ELR (cell line): ENCODE measurements around the gene PNPLA5.
A peak's percentile ranks its signal among the peaks of the same experiment; 100 is the strongest.

Experiments
- DNase-seq: peaks from one replicate; pipeline ENCODE4 v3.0.0-alpha.2; 2015; ENCODE audit warnings: low read depth

The PNPLA5 gene

GRCh38 chr22:43854786-43855271 lies 37.0 kb downstream of the PNPLA5 start:
- no peak for DNase-seq

DNA sequence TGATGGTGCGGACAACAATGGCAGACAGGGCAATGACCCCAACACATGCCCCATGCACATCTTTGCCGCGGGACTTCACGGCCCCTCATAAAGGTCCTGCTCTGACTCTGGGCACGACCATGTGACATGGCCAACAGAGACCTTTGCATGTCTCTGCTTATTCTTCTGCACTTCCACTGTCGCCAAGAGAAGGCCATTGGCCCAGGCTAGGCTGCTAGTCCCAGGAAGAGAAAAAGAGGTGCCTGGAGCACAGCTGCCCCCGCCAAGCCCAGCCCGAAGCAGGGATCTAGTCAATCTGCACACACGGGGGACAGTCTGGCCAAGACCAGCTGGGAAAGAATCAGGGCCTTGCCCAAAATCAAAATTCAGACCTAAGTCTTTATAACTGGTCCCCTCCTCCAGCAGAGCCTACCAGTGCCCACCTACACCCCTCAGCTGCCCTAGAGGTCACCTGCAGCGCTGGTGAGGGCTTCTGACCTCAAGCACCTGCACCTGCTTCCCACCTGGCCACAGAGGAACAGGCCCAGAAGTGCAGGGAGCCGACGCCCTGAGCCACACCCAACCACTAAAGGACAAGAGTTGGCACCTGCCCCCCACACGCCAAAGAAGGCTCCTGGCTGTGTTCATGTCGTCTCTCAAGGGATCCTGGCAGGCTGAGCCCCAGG lies 37.6 kb downstream of the PNPLA5 start:
- no peak for DNase-seq

- DNase-seq: no peak
Measured at GRCh38 chr22:43853328-43853931, 38.4 kb downstream of the PNPLA5 start.

GRCh38 chr22:43852573-43853327 lies 39.1 kb downstream of the PNPLA5 start:
- DNase-seq: no peak

DNA sequence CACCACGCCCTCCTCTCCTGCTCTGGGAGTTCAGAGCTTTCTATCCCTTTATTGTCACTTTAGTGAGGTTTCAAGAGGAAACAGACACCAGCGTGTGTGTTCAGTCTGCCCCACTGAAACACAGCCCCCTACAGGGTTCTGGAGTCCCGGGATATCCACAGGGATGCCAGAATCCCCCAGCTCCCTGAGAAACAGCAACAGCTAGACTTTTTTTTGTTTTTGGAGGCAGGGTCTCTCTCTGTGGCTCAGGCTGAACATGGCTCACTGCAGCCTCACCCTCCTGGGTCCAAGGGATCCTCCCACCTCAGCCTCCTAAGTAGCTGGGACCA lies 39.9 kb downstream of the PNPLA5 start:
- no peak for DNase-seq

DNA sequence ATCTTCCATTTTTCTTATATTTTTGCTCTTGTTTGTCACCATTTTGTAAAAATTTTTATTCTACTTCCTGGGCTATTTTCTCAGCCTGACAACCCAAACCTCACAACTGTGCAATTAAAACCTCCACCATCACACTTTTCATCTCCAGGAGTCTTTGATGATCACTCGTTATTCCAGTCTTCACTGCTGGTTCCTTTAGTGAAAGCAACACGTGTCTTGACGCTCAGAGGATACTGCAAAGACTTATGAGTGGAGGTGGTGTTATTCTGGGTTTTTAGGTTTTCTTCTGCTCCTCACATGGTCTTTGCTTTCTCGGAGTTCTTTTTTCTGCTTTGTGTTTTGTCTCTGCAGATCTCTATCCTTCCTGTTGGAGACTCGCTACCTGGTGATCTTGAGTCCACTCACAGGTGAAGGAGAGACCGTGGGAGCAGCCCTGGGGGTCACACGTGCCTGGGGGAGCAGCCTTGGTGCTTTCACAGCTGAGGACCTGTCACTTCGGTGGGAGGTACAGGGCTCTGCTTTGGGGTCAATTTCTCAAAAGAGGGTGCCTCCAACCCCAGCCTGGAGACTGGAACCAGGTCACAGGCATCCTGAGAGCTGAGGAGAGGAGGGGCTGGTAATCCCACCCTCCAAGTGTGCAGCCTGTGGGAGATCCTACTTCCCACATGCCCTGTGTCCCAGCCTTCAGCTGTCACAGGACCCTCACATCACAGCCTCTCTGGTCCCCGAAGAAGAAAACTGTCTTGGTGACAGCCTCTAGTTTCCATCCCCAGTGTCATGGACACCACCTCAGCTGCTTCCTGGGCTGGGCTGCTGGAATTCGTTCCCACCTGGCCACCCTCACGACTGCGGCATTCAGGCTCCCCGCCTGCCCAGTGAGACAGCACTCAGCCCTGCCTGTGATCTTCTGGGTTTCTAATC lies 40.5 kb downstream of the PNPLA5 start:
- no peak for DNase-seq

DNA sequence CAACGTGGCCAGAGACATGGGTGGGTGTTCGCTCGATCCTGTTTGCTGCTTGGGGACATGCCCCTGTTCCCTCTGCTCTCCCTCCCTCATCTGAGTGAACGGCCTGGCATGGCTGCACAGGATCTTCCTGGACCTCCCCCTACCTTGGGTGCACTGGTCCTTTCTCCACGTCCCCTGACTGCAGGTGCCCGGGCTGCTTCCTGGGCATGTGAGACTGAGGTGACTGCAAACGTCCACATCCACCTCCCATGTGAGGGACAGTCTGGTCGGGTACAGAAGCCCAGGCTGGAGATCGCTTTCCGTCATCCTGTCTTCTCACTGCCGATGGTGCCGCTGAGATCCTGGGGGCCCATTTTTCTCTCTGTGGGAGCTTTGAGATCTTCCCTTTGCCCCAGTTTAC lies 41.3 kb downstream of the PNPLA5 start:
- DNase-seq: no peak

DNA sequence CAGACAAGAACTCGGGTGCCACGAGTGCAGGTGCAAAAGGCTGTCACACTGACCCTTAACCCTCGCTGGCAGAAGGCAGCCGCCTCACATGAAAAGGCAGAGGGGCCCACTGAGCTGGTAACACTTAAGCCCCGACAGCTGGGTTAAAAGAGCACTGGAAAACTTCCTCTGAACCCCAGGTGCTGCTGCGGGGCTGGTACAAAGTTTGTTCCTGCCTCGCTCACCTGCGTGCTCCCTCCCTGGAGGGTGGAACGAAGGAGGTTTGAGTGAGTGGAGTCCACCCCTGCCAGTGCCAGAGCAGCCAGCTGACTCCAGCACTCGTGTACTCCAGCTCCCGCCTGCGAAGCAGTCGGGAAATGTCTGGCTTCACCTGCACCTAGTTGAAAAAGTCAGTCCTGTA lies 42.1 kb downstream of the PNPLA5 start:
- DNase-seq: no peak

DNA sequence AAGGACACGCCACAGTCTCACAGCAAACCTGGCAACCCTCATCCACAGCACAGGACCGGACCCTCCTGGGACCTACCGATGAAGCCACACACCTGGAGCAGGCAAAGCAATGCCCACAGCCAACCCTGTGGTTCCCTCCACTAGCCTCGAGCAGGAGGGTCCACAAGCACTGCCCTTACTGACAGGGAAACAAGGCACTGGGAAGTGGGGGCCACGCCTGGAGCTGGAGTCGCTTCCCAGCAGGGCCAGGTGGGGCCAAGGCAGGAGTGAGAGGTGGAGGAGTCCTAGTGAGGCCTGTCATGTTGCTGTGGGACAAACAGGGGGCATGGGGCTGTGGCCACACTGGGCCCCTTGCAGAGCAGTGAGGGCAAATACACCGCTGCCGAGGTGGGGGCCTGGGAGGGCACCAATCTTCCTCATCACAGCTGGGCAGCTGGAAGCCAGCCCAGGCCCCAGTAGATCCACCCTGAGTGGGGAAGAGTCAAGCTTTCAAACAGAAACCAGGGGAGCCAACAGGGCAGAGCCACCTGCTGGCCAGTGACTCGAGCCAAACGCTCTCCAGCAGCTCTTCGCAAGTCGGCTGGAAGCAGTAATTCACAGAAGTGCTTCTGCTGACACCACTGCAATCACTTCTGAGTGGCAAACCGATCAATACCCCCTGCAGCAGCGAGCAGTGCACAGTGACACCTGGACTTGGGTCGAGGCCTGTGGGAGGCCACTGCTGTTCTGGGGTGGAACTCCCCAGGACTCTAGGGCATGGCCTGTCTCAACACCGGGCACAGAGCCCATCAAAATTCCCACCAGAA lies 43.2 kb downstream of the PNPLA5 start:
- peak; percentile 24 for DNase-seq

- DNase-seq: no peak
Measured at GRCh38 chr22:43847376-43848289, 44.2 kb downstream of the PNPLA5 start.

DNA sequence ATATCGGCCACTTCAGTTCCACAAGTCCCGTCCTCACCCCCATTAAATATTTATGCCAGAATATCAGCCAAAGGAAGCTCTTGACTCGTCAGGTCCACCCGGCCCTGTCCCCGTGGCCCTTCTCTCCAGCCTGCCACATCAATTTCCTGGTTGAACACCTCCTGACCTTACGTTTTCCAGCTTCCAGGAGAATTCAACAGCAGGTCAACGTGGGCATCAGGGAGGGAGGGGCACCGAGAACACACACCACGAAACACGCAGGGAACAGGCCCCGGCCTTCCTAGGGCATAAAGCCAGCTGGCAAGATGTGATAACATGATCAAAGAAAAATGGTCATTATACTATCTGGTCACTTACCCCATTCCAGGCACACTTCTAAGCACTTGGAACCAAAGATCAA lies 44.8 kb downstream of the PNPLA5 start:
- no peak for DNase-seq

DNA sequence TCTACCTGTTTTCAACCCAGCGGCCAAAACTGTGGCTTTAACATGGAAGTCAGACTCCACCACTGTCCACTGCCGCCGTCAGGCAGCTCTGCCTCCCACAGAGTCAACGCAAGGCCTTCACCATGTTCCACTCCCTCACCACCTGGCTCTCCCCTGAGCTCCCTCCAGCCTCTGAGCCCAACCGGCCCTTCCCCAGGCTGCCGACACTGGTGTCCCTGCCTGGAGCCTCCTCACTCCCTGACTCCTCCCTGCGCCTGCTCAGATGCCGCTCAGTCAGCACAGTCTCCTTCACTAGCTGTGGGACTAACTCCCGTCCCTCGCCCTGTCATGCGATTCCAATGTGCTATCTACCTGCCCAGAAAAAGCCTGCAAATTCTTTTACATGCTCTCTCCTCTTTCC lies 45.8 kb downstream of the PNPLA5 start:
- no peak for DNase-seq

DNA sequence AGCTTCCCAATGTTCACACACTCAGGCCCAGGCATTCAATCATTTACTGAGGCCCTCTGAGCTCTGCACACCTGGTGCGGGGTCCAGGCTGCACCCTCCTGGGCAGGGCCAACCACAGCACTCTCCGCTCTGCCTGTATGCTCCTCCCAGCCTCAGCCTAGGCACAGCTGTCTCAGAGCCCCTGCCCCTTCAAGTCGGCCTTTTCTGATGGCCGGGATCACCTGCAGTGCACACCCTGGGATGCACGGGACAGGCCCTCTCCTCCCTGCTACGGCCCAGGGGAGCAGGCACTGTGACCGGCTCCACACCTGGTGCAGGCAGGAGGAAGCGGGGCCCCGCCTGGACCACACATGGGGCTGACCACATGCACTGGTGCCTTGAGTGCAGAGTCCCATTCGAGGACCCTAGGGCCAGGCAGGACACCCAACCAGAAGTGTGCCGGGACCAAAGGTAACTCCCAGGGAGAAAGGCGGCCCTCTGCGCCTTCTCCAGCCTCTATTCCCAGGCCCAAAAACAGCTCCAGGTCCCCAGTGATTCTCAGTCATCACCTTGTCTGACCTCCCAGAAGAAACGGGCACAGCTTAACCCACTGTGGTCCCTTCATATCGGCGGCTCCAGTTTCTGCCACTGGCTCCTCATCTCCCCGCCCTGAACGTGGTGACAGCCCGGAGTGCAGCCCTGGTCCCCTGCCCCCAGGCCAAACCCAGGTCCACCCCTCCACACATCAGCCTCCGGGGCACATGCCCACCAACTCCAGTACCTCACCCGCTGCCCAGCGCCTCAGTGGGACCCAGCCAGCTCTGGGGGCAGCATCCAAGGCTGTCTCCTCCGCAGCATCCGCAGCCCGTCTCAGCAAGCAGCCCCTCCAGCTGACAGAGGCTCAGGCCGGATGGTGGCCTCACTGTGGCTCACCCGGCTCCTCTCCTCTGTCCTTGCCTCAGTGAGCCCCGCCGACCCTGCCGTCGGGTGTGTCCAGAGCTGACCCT lies 47.0 kb downstream of the PNPLA5 start:
- DNase-seq: no peak

DNA sequence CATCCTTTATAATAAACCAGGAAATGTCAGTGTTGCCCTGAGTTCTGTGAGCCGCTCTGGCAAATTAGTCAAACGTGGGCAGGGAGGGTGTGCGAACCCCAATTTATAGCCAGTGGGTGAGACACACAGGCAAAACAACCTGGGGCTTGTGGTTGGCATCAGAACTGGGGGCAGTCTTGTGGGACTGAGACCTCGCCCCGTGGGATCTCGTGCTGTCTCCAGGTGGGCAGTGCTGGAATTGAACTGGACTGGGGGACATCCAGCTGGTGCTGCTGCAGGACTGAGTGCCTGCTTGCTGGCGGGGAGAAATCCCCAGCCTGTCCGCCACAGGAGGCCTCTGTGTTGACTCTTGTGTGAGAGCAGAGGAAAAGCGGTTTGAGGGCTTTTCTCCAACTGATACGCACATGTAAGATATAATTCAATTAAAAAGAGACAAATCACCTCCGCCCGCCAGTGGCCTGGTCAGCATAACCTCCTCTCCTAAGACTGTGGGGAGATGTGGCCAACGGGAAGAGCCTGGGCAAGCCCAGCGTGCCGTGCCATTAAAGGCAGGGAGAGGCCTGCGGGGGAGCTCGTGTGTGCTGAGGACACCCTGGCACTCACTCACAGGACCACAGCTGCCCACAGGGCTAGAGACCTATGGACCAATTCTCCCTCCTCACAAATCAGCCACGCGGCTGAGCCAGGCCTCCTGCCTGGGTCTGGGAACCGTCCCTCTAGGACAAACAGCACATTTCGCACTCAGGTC lies 47.9 kb downstream of the PNPLA5 start:
- DNase-seq: no peak

GRCh38 chr22:43841742-43842141 lies 50.1 kb downstream of the PNPLA5 start:
- no peak for DNase-seq

DNA sequence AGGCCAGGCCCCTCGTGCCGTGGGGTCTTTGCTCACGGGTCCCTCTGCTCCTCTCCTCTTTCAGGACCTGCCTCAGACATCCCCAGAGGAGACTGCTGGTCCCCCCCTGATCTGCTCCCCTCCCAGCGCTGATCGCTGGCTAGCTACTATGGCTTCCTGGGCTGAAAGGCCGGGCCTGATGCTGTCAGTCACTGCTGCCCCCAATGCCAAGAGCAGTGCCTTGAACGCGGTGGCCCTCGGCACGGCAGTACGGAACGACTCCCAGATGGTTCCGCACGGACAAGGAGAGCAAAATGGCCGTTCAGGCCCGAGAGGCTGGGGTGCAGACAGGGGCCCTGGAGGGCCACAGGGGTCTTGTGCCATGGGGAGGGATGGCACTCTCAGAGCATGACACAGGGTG lies 51.0 kb downstream of the PNPLA5 start:
- DNase-seq: no peak

- no peak for DNase-seq
Measured at GRCh38 chr22:43840431-43840830, 51.4 kb downstream of the PNPLA5 start.

DNA sequence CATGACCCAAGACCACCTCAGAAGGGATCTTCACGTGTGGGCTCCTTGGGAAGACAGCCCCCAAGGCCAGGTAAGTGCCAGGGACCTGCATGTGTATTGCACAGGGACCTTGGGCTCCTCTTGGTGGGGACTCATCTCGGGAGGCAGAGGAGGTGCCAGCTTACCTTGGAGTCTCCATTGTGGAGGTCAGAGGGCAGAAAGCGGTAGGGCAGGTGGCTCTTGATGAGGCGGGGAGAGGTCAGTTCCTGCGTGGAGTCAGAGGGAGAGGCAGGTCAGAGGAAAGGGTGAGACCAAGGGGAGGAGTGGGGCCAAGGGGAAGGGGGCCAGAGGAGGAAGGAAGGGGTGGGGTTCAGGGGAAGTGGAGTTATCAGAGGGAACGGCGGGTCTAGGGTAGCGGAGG lies 52.0 kb downstream of the PNPLA5 start:
- no peak for DNase-seq
